WERI-Rb-1 (cell line): ENCODE results near the gene HELZ.
A peak's percentile ranks its signal among the peaks of the same experiment; 100 is the strongest.

Experiments
- DNase-seq: peaks from one replicate; pipeline ENCODE4 v3.0.0-alpha.2; 2020
- H3K27ac ChIP-seq: fragments of 250-450 bp; sonication (Bioruptor Pico); 2 replicates; pipeline ENCODE4 v1.5.1; 2020; ENCODE audit warnings: mild to moderate bottlenecking, moderate library complexity
- H3K27me3 ChIP-seq: fragments of 250-450 bp; sonication (Bioruptor Pico); 2 replicates; pipeline ENCODE4 v1.5.1; 2021; ENCODE audit warnings: mild to moderate bottlenecking, low read depth, moderate library complexity; ENCODE audit not compliant: insufficient read depth, severe bottlenecking
- H3K36me3 ChIP-seq: fragments of 250-450 bp; sonication (Bioruptor Pico); 2 replicates; pipeline ENCODE4 v1.5.1; 2020; ENCODE audit warnings: mild to moderate bottlenecking, moderate library complexity
- H3K4me3 ChIP-seq: 2 replicates; pipeline ENCODE4 v1.5.1; 2011; ENCODE audit warnings: low read depth, mild to moderate bottlenecking, control low read depth, low read length
- H3K9me3 ChIP-seq: fragments of 250-450 bp; sonication (Bioruptor Pico); 2 replicates; pipeline ENCODE4 v1.5.1; 2021; ENCODE audit warnings: mild to moderate bottlenecking, moderate library complexity; ENCODE audit not compliant: severe bottlenecking
- CTCF ChIP-seq: IDR thresholded peaks from 2 replicates; pipeline ENCODE4 v1.5.1; 2011; ENCODE audit warnings: low read depth, mild to moderate bottlenecking, control low read depth, inconsistent platforms, low read length

Gene HELZ

GRCh38 chr17:67125924-67126323 is 119.1 kb downstream of the HELZ start:
- DNase-seq = no peak
- no peaks in the 10 kb centered on the region for H3K27me3 ChIP-seq
- H3K9me3 ChIP-seq = no peaks in the 10 kb centered on the region
- H3K36me3 ChIP-seq = peaks cover 41% of the 10 kb centered on the region
- no peak overlapping the region for H3K4me3 ChIP-seq
- H3K27ac ChIP-seq = peak overlapping the region; percentile 13
- TF ChIP-seq CTCF = no peak

DNA sequence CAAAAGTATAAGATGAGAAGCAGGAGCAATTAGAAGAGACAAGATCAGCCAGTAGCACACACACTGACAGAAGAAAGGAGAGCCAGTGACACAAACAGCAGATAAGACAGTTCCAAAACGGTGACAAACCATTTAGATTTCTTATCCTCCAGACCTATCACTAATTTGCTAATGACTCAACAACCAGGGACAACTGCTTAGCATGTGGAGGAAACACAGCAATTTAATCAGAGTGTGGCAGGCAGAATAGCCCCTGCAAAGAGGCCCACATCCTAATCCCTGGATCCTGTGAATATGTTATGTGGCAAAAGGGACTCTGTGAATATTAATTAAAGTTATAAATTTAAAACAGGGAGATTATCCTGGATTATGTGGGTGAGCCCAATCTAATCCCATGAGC is 119.6 kb downstream of the HELZ start:
- Histone ChIP-seq H3K27ac (peak overlapping the region; percentile 13), H3K4me3 (no peak overlapping the region), H3K9me3 (no peaks in the 10 kb centered on the region), H3K27me3 (no peaks in the 10 kb centered on the region), H3K36me3 (peaks cover 46% of the 10 kb centered on the region)
- DNase-seq = peak; percentile 85
- no peak for TF ChIP-seq CTCF

- peaks cover 51% of the 10 kb centered on the region for H3K36me3 ChIP-seq
- H3K4me3 ChIP-seq = no peak overlapping the region
- no peak for DNase-seq
- no peaks in the 10 kb centered on the region for H3K27me3 ChIP-seq
- peak overlapping the region; percentile 50 for H3K27ac ChIP-seq
- TF ChIP-seq CTCF = no peak
- no peaks in the 10 kb centered on the region for H3K9me3 ChIP-seq
Measured at GRCh38 chr17:67124450-67125148, 120.4 kb downstream of the HELZ start.

DNA sequence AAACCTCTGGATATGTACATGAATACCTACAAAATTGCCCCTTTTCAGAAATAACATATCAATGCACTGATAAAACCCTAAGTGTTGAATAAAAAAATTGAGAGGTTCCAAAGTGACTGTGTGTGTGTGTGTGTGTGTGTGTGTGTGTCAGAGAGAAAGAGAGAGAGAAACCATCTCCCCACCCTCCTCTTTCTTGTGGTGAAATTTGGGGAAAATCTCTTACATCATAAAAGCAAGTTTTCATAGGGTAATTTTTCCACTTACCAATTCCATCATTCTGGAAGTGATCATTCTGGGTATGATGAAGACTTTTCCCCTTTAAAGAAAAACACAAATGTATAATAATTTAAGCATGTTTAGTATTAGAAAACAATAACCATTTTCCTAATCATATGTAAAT is 121.3 kb downstream of the HELZ start:
- H3K27me3 ChIP-seq = no peaks in the 10 kb centered on the region
- TF ChIP-seq CTCF = no peak
- H3K9me3 ChIP-seq = no peaks in the 10 kb centered on the region
- DNase-seq = no peak
- H3K4me3 ChIP-seq = no peak overlapping the region
- H3K36me3 ChIP-seq = peaks cover 60% of the 10 kb centered on the region
- H3K27ac ChIP-seq = no peak overlapping the region

DNA sequence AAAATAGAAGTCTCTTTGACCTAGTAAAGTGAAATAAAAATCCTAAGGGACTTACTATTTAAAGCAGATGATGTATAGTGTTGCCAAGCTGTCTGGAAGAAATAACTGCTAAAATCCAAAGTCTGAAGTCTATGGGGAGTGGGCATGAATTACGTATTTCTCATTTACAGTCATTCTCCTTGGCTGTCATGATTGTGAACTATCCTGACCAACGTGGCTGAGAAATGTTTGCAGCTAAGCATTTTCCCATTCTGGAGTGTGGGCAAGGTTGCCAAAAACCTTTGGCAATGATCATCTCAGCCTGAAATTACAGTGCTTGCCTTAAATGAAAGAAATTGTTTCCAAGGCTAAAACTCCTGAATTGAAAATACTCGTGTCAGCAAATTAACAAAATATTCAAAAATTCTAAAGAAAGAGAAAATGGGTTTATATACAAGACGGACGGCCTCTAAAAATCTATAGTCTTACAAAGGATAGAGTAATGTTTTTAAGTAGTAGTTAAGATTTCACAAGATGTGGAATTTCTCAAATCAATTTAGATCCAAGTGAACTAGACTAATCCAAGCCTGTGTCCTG is 123.6 kb downstream of the HELZ start:
- Histone ChIP-seq H3K36me3 (peaks cover 62% of the 10 kb centered on the region), H3K4me3 (no peak overlapping the region), H3K27ac (no peak overlapping the region), H3K9me3 (peaks cover 6% of the 10 kb centered on the region), H3K27me3 (no peaks in the 10 kb centered on the region)
- DNase-seq = no peak
- TF ChIP-seq CTCF = no peak

- Histone ChIP-seq H3K27ac (no peak overlapping the region), H3K9me3 (peaks cover 8% of the 10 kb centered on the region), H3K36me3 (peaks cover 66% of the 10 kb centered on the region), H3K27me3 (no peaks in the 10 kb centered on the region), H3K4me3 (no peak overlapping the region)
- TF ChIP-seq CTCF = no peak
- DNase-seq = no peak
Measured at GRCh38 chr17:67119102-67119501, 125.9 kb downstream of the HELZ start.
